Activated naive CD8-positive, alpha-beta T cell treated with anti-CD3 and anti-CD28 coated beads, Interleukin-2, amount 50 U/mL, for 16 hours (primary cell): Measurements from ENCODE around the gene SLC9A3.

Experiments
- DNase-seq: peaks from one replicate; pipeline ENCODE4 v3.0.0-alpha.2; 2020; ENCODE audit warnings: low read depth, low spot score

The SLC9A3 gene

DNA sequence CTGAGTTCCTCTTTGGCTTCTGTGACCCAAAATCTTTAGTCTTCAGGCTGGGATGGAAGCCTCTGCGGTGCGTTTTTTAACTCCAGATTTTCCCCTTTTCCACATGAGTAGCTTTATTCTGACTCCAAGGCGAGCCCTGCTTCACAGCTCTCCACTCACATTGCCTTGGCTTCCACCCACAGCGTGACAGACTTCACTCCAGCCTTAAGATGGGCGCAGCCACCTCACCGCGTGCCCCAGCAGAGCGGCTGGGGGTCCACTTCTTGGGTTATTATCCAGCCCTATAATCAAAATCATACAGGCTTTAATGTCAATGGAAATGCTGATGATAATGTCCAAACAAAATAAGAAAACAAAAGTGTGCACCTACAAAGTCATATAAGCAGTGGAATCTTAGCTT lies 80.0 kb downstream of the SLC9A3 start:
- DNase-seq, result no peak

DNA sequence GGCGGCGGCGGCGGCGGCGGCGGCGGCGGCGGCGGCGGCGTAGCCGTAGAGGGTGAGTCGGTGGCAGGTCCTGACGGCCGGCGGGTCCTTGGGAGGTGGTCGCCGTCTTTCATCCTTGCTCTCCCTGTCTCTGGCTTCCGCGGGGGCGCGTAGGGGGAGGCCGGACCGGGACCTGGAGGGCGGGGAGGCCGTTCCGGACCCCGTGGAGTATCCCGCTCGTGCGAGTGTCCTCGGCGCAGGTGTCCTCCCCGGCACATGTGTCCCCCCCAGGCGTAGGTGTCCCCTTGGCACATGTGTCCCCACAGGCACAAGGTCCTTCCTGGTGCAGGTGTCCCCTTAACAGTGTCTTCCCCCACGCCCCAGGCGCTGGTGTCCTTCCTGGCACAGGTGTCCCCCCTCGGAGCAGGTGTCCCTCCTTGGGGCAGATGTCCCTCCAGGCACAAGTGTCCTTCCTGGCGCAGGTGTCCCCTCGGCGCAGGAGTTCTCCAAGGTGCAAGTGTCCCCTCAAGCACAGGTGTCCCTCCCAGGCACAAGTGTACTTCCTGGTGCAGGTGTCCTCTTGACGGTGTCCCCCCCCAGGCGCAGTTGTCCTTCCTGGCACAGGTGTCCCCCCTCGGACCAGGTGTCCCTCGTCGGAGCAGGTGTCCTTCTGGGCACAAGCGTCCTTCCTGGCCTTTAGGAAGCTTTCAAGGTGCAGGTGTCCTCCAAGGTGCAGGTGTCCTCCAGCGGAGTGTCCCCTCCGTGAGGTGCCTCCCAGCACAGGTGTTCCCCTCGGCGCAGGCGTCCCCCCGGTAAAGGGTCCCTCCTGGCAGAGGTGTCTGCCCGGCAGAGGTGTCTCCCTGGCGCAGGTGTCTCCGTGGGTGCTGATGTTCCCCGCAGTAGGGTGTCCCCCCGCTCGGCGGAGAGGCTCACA lies 80.8 kb downstream of the SLC9A3 start:
- no peak for DNase-seq

DNA sequence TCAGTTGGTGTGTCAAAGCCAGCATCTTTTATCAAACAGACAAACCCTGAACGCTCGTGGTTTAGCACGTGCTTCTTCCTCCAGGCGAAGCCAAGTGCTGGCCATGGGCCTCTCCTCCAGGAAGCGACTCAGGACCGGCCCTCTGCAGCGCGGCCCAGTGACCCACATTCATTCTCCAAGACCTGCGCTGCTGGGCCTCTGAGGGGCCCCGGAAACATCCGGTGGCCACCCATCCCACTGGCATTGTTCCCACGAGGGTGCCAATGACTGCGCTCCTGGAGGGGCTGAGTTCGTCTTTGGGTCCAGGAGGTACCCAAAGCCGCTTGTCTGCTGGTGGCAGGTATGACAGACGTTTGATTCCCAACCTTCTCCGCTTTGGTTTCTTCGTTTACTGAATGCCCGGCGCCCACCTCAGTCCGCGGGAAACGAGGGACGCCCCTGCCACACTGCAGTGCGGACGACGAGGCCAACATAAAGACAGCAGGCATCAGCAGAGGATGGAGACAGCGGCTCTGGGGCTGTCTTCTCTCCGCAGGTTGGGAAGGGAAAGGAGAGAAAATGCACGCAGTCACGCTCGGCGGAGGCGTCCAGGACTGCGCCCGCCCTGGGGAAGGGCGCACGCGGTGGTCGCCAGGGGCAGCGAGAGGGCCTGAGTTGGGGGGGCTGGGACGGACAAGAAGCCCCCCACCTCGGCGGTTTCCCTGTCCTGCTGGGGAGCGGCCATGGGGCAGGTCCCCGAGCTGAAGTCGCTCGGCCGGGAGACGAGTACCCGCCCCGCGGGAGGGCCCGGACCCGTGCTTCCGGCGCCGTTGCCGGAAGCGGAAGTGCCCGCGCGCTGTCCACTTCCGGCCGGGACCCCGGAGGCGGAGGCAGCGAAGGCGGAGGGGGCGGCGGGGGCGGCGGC lies 81.7 kb downstream of the SLC9A3 start, which contains the start of gene EXOC3:
Gene EXOC3, plus strand, starts transcription at position 842 of the 904 bp plus-strand sequence. CDS start 3,030 bp downstream, outside the sequence.
- DNase-seq, result peak; percentile 32

DNA sequence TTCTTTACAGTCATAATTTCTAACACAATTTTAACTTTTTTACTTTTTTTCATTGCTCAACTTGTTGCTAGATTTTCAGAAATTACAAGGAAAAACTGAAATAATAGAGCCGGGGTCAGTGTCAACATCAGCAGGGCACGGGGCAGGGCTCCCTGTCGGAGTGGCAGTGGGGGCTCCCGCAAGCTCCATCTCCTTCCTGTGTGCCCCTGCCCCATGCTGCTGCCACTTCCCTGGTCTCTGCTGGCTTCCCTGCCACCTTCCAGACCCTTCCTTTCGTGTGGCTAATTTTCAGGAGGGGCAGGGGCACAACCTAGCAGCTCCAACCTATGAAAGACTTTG lies 82.3 kb downstream of the SLC9A3 start:
- no peak for DNase-seq

DNA sequence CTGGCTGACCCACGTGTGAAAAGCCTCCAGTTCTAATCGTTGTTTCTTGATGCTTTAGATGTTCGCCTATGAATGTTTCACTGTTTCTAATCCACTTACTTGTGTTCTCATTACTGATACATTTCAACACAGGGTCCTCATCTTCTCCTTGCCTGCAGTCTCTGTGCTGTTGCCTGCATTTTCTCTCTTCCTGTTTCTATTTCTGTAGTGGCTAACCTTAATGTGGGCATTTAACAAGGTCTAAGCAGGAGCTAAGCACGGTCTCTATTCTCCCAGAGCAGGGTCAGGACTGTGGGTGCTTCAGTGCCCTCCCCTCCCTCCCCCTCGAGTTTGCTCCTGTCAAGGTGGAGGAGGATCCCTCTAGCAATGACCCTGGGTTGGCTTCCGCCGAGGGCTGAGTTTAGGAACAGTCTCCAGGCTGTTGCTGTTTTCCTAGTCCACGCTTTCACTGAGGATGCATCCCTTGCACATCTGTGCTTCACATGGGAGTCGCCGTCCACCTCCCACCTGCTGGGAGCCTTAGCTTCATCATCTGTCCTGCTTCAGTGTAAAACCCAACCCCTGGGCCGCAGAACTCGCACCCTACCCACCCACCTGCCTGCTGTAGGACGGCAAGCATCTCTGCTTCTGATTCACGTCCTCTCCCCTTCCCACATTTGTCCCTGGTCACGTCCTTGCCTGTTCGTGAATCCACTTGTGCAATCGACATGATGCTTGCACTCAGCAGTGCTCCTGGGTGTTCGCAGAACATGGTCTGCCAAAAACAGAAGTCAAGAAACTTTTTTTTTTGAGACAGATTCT lies 83.6 kb downstream of the SLC9A3 start:
- no peak for DNase-seq

- DNase-seq, result no peak
Observed at GRCh38 chr5:439636-440035, 84.6 kb downstream of the SLC9A3 start.

GRCh38 chr5:439181-439580 lies 85.1 kb downstream of the SLC9A3 start:
- no peak for DNase-seq

GRCh38 chr5:438481-438981 lies 85.7 kb downstream of the SLC9A3 start:
- DNase-seq, result no peak

- DNase-seq, result no peak
Observed at GRCh38 chr5:437281-437771, 86.9 kb downstream of the SLC9A3 start.

DNA sequence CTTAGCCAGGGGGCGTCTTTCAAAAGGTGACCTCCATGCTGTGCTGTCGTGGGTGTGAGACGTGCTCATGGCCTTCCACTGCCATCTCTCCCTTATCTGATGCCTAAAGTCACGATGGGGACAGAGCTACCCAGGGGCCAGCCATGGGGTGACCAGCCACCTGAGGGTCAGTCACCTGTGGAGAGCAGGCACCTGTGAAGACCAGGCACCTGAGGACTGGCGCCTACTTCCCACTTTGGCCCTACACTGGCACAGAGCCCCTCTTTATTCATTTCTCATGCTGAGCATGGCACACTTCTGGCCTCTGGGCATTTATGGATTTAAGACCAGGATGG lies 87.6 kb downstream of the SLC9A3 start:
- no peak for DNase-seq

DNA sequence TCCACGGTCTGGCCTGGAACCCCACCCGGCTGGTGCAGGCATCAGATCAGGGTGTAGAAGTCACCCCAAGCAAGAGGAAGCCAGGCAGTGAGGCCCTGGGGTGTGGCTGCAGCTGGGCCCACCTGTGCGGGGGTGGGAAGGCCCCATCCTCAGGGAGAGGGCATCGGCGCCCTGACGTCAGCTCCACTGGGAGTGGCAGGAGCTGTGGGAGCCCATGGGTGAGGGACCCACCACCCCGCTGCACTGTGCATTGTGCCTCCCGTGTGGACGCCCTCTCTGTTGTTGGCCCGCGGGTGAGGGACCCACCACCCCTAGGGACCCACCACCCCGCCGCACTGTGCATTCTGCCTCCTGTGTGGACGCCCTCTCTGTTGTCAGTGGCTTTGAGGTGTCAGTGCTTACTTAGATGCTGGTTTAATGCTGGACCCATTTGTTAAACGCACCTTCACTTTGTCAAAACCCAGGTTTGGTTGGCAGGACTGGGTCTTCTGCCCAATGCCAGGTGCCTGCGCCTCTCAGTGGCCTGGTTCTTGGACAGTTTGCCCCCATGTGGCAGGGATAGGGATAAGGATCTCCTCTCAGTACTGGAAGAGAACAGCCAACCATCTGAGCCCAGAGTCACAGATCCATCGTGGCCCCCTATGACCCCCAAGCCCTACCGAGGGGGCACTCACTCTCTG lies 88.1 kb downstream of the SLC9A3 start:
- no peak for DNase-seq

DNA sequence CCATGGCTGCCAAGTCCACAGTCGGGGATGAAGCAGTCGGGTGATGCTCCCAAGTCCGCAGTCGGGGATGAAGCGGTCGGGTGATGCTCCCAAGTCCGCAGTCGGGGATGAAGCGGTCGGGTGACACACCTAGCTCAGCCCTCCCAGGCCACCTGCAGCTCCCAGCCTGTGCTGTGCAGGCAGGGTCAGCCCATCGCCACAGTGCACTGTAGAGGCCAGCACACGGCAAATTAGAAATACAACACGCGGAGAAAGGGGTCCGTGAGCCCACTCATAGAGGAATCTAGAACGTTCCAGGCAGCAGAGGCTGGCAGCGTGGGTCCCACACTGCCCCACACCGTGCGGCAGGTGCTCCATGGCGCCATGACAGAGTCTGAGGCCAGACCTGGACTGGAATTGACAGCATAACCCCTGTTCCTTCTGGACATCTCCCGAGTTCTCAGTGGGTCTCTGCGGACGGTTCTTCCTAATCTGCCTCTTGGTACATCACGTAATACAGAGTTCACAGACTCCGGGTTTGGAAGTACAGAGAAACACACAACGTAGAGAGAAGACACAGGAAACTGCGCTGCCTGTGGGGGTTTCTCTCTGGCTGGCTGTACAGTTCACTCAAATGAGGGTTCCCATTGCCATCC lies 89.0 kb downstream of the SLC9A3 start:
- no peak for DNase-seq

GRCh38 chr5:434443-435146 lies 89.7 kb downstream of the SLC9A3 start:
- no peak for DNase-seq

DNA sequence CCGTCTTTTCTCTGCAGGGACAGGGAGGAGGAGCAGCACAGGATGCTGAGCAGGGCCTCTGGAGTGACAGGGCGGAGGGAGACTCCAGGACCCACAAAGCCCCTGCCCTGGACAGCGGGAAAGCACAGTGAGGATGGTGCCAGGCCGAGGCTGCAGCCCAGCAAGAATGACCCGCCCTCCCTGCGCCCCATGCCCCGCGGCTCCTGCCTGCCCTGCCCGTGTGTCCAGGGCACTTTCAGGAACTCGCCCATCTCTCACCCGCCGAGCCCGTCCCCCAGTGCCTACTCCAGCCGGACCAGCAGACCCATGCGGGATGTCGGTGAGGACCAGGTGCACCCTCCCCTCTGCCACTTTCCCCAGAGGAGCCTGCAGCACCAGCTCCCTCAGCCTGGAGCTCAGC lies 90.4 kb downstream of the SLC9A3 start:
- DNase-seq, result no peak

DNA sequence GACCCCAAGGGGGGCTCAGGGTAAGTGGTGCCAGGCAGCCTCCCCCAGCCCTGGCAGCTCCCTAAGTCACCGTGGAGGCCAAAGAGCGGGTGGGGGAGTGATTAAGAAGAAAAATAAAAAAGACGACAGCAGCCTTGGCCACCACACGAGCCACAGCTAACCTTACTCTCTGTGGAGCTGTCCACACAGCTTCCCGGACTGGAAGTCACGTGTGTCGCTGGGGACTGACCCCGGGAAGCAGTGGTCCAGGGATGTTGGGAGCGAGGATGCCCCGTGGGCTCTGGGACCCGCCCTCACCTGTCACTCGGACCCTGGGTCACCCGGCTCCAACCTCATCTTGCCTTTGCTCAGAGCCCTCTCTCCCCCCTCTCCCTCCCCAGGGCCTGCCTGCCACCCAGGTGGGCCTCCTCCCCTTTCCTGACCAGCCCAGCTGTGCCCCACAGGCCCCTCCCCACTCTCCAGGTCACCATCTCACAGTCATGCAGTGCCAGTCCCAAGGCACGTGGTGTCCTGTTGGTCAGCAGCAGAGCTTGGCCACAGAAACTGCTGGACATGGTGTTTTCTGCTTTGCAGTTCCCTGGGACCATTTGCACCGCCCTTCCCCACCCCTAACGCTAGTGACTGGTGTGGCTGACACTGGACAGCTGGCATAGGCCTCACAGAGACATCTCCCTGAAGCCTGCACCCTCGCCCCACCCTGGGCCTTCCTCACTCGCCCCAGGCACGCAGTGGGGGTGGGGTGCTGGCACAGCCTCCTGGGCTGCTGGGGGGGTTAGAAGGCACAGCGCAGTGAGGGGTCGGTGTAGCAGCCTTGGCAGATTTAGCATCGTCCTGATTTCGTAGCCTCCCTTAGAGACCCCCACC lies 91.1 kb downstream of the SLC9A3 start:
- no peak for DNase-seq

DNA sequence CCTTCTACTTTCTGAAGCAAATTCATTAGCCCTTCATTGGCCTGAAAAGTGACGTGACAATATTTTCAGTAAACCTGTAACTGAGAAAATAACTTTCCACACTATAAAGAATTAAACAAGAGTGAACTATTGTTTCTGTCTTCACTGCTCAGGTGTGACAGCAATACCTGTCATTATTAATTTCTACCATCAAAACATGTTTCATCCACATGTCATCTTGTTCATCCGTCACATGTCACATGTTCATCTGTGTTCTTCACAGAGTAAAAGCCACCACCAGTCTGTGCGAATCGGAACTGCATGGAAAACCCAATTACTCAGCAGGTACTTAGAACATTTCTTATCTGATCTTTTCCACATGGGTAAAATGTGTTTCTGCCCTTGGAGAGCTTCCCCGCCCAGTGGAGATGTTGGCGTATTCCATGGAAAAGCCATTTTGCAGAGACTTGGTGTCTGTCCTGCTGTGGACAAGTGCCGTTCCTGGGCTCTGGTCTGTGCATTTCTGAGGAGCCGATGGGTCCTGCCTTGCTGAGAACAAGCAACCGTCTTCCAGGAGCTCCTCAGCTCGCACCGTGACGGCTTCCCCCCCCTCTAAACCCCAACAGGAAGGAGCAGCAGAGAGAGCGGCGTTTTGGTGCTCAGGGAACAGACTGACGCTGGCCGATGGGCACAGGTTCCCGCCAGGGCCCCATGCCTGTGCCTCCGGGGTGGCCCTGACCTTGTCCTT lies 91.9 kb downstream of the SLC9A3 start:
- no peak for DNase-seq

GRCh38 chr5:431711-432050 lies 92.6 kb downstream of the SLC9A3 start:
- DNase-seq, result no peak

DNA sequence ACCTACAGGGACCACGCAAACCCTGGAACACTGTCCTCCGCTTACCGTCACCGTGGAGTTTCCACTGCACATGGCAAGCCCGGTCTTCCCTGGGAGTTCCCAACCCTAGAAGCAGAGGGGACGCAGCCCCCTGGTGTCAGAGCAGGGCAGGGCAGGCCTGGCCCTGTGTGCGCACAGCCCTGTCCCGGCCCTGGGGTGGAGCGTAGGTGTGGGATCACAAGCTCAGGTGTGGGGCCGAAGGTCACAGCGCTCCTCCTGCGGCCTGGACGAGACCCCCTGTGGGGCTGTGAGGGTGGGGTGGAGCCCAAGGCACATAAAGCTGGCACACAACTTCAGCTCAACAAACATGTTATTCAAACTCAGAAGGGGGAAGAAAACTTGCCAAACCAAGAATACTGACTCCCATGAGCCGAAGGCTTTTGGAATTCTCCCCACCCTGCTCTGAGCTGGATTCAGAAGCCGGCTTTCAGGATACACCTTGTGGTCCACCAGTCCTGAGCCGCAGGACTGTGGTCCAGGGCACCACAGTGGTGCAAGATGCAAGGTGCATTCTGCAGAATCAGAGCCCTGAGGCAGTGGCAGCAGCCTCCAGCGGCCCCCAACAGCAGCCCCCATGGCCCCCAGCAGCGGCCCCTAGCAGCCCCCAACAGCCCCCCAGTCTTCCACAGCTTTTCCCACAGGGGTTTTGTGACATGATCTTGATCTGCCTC lies 93.1 kb downstream of the SLC9A3 start:
- DNase-seq, result peak; percentile 27
